Erythroblast (primary cell): ENCODE results near the gene ALDH9A1.

ENCODE experiments used
- GATA1 ChIP-seq: IDR thresholded peaks from 2 replicates; pipeline ENCODE4 v1.6.1; 2011; ENCODE audit warnings: low read depth, mild to moderate bottlenecking, control low read depth, low read length, moderate library complexity
- POLR2A ChIP-seq: IDR thresholded peaks from 2 replicates; pipeline ENCODE4 v1.6.1; 2011; ENCODE audit warnings: mild to moderate bottlenecking, low read length

GRCh38 chr1:165699577-165699976 is 1.2 kb upstream of the ALDH9A1 start:
- TF ChIP-seq POLR2A (no peak), GATA1 (no peak)
